GM12878 (cell line): Measurements from ENCODE around the gene DDX49. TPM values are rescaled to one million over a fixed set of nuclear protein-coding genes. Genes with fewer than 3 reads are reported as not detected.
A peak's percentile ranks its signal among the peaks of the same experiment; 100 is the strongest.

ENCODE experiments used
- ATAC-seq: fragments of 200-7000 bp; cut with Tn5 transposase; 3 replicates; pipeline ENCODE4 v1.9.1; 2020; ENCODE audit warnings: mild to moderate bottlenecking, moderate library complexity
- BruUV-seq: library from RNA; stranded (reverse); fragments of 400-500 nt; replicated peaks from 2 replicates; lab custom pipeline; 2021; lab: Mats Ljungman, UMichigan
- CTCF ChIA-PET: fragments of 300-600 bp; sonication (Branson Sonifier 250); formaldehyde crosslinking; extraction: SDS; loops from one replicate; lab custom pipeline; 2021; ENCODE audit warnings: inconsistent platforms; lab: Yijun Ruan, JAX
- POLR2A ChIA-PET: fragments of 350-600 bp; formaldehyde crosslinking; extraction: SDS; loops from one replicate; lab custom pipeline; 2021; ENCODE audit warnings: inconsistent platforms; lab: Charles Lee
- RAD21 ChIA-PET: fragments of 300-600 bp; sonication (Branson Sonifier 250); formaldehyde crosslinking; loops from one replicate; lab custom pipeline; 2023; ENCODE audit warnings: antibody characterized with exemption; ENCODE audit not compliant: unreplicated experiment; lab: Charles Lee
- SMC1A ChIA-PET: fragments of 300-600 bp; sonication (Branson Sonifier 250); formaldehyde crosslinking; loops from one replicate; lab custom pipeline; 2023; ENCODE audit not compliant: unreplicated experiment, uncharacterized antibody; lab: Charles Lee
- DNase-seq: peaks from one replicate; pipeline ENCODE4 v3.0.0-alpha.2; 2011; ENCODE audit warnings: low read depth, low spot score
- FAIRE-seq: peaks from 3 replicates; lab custom pipeline; 2011; peaks lifted over from hg19 to GRCh38; lab: Jason Lieb, UNC
- H2AFZ ChIP-seq: 2 replicates; pipeline ENCODE4 v1.6.0; 2011; ENCODE audit warnings: low read depth, low read length, control low read depth; ENCODE audit not compliant: control insufficient read depth
- H3K27ac ChIP-seq: 2 replicates; pipeline ENCODE4 v1.5.1; 2011; ENCODE audit warnings: control low read depth; ENCODE audit not compliant: control insufficient read depth, insufficient read depth
- H3K27me3 ChIP-seq, 2 experiments: replicated peaks in 1 of 2; 2 replicates each; pipeline versions ENCODE4 v1.6.0 to v1.6.1; 2011; ENCODE audit warnings: low read length in 1 of 2; ENCODE audit not compliant: control insufficient read depth in 2 of 2, insufficient read depth in 2 of 2
- H3K36me3 ChIP-seq, 2 experiments: 2 replicates each; pipeline ENCODE4 v1.5.1; 2011; ENCODE audit warnings: low read length in 1 of 2; ENCODE audit not compliant: control insufficient read depth in 2 of 2, insufficient read depth in 2 of 2
- H3K4me1 ChIP-seq: 2 replicates; pipeline ENCODE4 v1.6.1; 2011; ENCODE audit warnings: mild to moderate bottlenecking, low read length, moderate library complexity, mixed read lengths; ENCODE audit not compliant: control insufficient read depth, insufficient read depth
- H3K4me2 ChIP-seq: 2 replicates; pipeline ENCODE4 v1.6.0; 2011; ENCODE audit warnings: control low read depth; ENCODE audit not compliant: control insufficient read depth, insufficient read depth
- H3K4me3 ChIP-seq: fragments of 200-600 bp; sonication (generic); 2 replicates; pipeline ENCODE4 v1.5.1; 2016
- H3K79me2 ChIP-seq: 2 replicates; pipeline ENCODE4 v1.6.0; 2011; ENCODE audit warnings: low read length; ENCODE audit not compliant: control insufficient read depth, insufficient read depth
- H3K9ac ChIP-seq: 2 replicates; pipeline ENCODE4 v1.8.0; 2011; ENCODE audit warnings: low read length, control low read depth, mixed read lengths; ENCODE audit not compliant: control insufficient read depth, insufficient read depth
- H3K9me3 ChIP-seq: replicated peaks from 3 replicates; pipeline ENCODE4 v1.5.1; 2011; ENCODE audit warnings: mild to moderate bottlenecking, low read length; ENCODE audit not compliant: control insufficient read depth, insufficient read depth
- H4K20me1 ChIP-seq: 2 replicates; pipeline ENCODE4 v1.6.0; 2011; ENCODE audit not compliant: control insufficient read depth, insufficient read depth
- ASH2L ChIP-seq: fragments of 300-600, 200-600 bp; sonication (generic); IDR thresholded peaks from 2 replicates; pipeline ENCODE4 v1.6.1; 2017; ENCODE audit warnings: low read depth, mild to moderate bottlenecking, borderline replicate concordance
- BACH1 ChIP-seq: fragments of 450-650 bp; IDR thresholded peaks from 2 replicates; pipeline ENCODE4 v1.6.1; 2017; ENCODE audit warnings: mild to moderate bottlenecking, borderline replicate concordance
- DPF2 ChIP-seq: fragments of 450-650 bp; IDR thresholded peaks from 2 replicates; pipeline ENCODE4 v1.6.1; 2017; ENCODE audit warnings: mild to moderate bottlenecking
- FOS ChIP-seq: IDR thresholded peaks from 3 replicates; pipeline ENCODE4 v1.6.1; 2011; ENCODE audit warnings: borderline replicate concordance; ENCODE audit not compliant: insufficient read length; ENCODE audit errors: extremely low read depth
- HDAC2 ChIP-seq: fragments of 200-600 bp; sonication (generic); IDR thresholded peaks from 2 replicates; pipeline ENCODE4 v1.6.1; 2017
- JUNB ChIP-seq: IDR thresholded peaks from 2 replicates; pipeline ENCODE4 v1.6.1; 2016; ENCODE audit warnings: antibody characterized with exemption, mild to moderate bottlenecking
- NFYA ChIP-seq: IDR thresholded peaks from 2 replicates; pipeline ENCODE4 v1.6.1; 2011; ENCODE audit warnings: low read depth, mild to moderate bottlenecking, low read length, improper control_type of control experiment, borderline replicate concordance
- NR2F1 ChIP-seq: fragments of 450-650 bp; conservative IDR thresholded peaks from 2 replicates; pipeline ENCODE4 v1.6.1; 2017; ENCODE audit warnings: mild to moderate bottlenecking
- SMARCA5 ChIP-seq: fragments of 450-650 bp; IDR thresholded peaks from 2 replicates; pipeline ENCODE4 v1.6.1; 2017; ENCODE audit warnings: mild to moderate bottlenecking
- TCF3 ChIP-seq: IDR thresholded peaks from 2 replicates; pipeline ENCODE4 v1.6.1; 2012; ENCODE audit warnings: low read depth, mild to moderate bottlenecking, low read length, borderline replicate concordance; ENCODE audit not compliant: insufficient read depth
- WRNIP1 ChIP-seq: IDR thresholded peaks from 2 replicates; pipeline ENCODE4 v1.6.1; 2011; ENCODE audit warnings: low read depth, low read length, improper control_type of control experiment, borderline replicate concordance
- ZNF217 ChIP-seq: fragments of 450-650 bp; IDR thresholded peaks from 2 replicates; pipeline ENCODE4 v1.6.1; 2017; ENCODE audit warnings: antibody characterized with exemption, mild to moderate bottlenecking
- WGBS: methylation state at CpG from one replicate; pipeline ENCODE4 v1.1.6; 2016; ENCODE audit warnings: low lambda C conversion rate; ENCODE audit not compliant: insufficient replicate concordance, insufficient coverage; ENCODE audit errors: missing lambda C conversion rate; 5-methylcytosine and 5-hydroxymethylcytosine counted together
- in situ Hi-C: fragments of 300-500 bp; cut with MboI; formaldehyde crosslinking; loops from 9 replicates; pipeline ENCODE4 v1.14.3; 2018; ENCODE audit warnings: mixed read lengths
- intact Hi-C: fragments of 100-400 bp; cut with micrococcal nuclease; formaldehyde crosslinking; loops from one replicate; pipeline ENCODE4 v1.14.2; 2022; ENCODE audit not compliant: unreplicated experiment
- polyA plus RNA-seq, 11 experiments: library from polyadenylated mRNA; depleted of rRNA in 4 of 11; unstranded in 6 of 11; stranded (reverse) in 5 of 11; fragments of >200 nt; fragmentation: Nextera tagmentation in 4 of 11; fragmentation: Illumina TruSeq in 1 of 11; extraction: Ambion mirVana in 4 of 11; extraction: Trizol in 1 of 11; gene quantifications; 1 replicate in 1 of 11; 2 replicates in 10 of 11; pipeline versions ENCODE4 v1.2.1 to v1.2.3, GENCODE V29; 2011 to 2016; ENCODE audit warnings: inconsistent platforms in 2 of 11, missing spikeins in 2 of 11, low read depth in 1 of 11
- total RNA-seq, 4 experiments: library from RNA; depleted of rRNA in 3 of 4; stranded (reverse); fragments of >200 nt in 3 of 4; fragmentation: Illumina TruSeq in 1 of 4; extraction: Trizol in 1 of 4; gene quantifications; 2 replicates each; pipeline versions ENCODE4 v1.2.1 to v1.2.3, GENCODE V29; 2013 to 2021
- TF ChIP-seq, protein P1 (sequence below): fragments of 450-650 bp; IDR thresholded peaks from 2 replicates; pipeline ENCODE4 v1.6.1; 2016; ENCODE audit warnings: mild to moderate bottlenecking, moderate library complexity, borderline replicate concordance

The DDX49 gene
- total and polyA plus RNA-seq, 10 of the 15 experiments (the other 5 are each of a cell fraction or from before 2014, with no cell fraction given): 0.58 to 102 (median 48.1) TPM

DNA sequence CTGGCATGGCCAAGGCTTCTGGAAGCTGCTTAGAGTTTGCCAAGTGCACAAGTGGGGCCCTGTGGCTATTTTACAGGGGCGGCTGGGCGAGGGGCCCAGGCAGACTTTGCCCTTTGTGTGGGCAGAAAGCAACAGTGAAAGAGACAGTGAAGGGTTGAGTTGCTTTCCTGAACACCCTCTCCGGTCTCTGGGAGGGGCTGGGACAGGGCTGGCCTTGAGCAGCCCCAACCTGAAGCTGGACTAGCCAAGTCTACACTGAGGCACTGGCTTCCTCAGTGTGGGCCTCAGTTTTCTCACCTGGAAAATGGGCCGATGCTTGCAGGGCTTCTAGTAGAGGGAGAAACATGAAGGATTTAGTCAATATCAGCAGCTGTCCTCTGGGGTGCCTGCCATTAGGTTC, 23.9 kb downstream of the DDX49 start:
- intact Hi-C loops (no loop called here), in situ Hi-C loops (no loop called here)
- ChIA-PET SMC1A (interaction anchor here (1.2 to 1.6 kb wide), 3 partner anchors 10 to 25 kb away, joined by 3 to 8 read pairs (median 3); partner anchors contain the start of genes COPE and DDX49), POLR2A (interaction anchor here (1.4 kb wide), 1 partner anchor 24 kb away, joined by 4 read pairs; the partner anchor contains the start of genes COPE and DDX49), CTCF (interaction anchor here (0.6 to 1.2 kb wide), 2 partner anchors 44 to 1677 kb away, joined by 3 to 4 read pairs; no protein-coding TSS in a partner anchor), RAD21 (no interaction called here)
- DNase-seq (no peak), ATAC-seq (peak; percentile 35), FAIRE-seq (no peak)
- no peaks in the 10 kb centered on the region for H3K36me3 ChIP-seq
- H3K27me3 ChIP-seq: peaks cover 1 to 2% of the 10 kb centered on the region in 2 experiments
- H3K4me1 ChIP-seq: peaks cover 10% of the 10 kb centered on the region
- H4K20me1 ChIP-seq: no peaks in the 10 kb centered on the region
- no peaks in the 10 kb centered on the region for H3K9me3 ChIP-seq
- H3K4me2 ChIP-seq: no peak overlapping the region
- no peak overlapping the region for H2AFZ ChIP-seq
- H3K27ac ChIP-seq: no peak overlapping the region
- BruUV-seq: no TSS peak
- 34% methylated on average over 4 of the region's 4 CpGs for WGBS
- TF ChIP-seq NFYA (no peak), SMARCA5 (peak; percentile 61; the same call in 1 of the 2 replicates), DPF2 (0 out of 2 replicates have a peak, but pooled peaks have one; percentile 18), HDAC2 (no peak), ZNF217 (peak; percentile 32; the same call in 1 of the 2 replicates)
- H3K9ac ChIP-seq: no peak overlapping the region
- H3K79me2 ChIP-seq: no peaks in the 10 kb centered on the region
- H3K4me3 ChIP-seq: no peak overlapping the region

DNA sequence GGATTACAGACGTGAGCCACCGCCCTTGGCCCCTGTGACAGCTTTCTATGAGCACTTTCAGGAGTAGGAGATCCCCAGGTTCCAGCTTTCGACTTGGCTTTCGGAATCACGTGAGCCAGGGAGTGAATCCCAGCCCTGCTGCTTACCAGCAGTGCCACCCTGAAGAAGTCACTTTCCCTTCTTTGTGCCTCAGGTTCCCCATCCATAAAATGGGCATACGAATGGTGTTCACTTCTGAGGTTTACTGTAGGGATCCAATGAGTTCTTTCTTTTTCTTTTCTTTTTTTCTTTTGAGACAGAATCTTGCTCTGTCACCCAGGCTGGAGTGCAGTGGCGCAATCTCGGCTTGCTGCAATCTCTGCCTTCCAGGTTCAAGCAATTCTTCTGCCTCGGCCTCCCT, 25.8 kb downstream of the DDX49 start:
- H3K4me2 ChIP-seq: no peak overlapping the region
- POLR2A ChIA-PET: no interaction called here
- 80% methylated on average over 9 of the region's 9 CpGs for WGBS
- SMC1A ChIA-PET: interaction anchor here (1.6 kb wide), 1 partner anchor 26 kb away, joined by 8 read pairs; the partner anchor contains the start of genes COPE and DDX49
- H4K20me1 ChIP-seq: no peaks in the 10 kb centered on the region
- in situ Hi-C loops (no loop called here), intact Hi-C loops (no loop called here)
- H3K36me3 ChIP-seq: no peaks in the 10 kb centered on the region
- no peaks in the 10 kb centered on the region for H3K79me2 ChIP-seq
- H3K27me3 ChIP-seq: peaks cover 1 to 2% of the 10 kb centered on the region in 2 experiments; a peak in 3 of 4 replicates
- H3K4me3 ChIP-seq: no peak overlapping the region
- FAIRE-seq: no peak
- DNase-seq: no peak
- ATAC-seq: no peak
- no peak overlapping the region for H2AFZ ChIP-seq
- RAD21 ChIA-PET: interaction anchor here (1.0 kb wide), 1 partner anchor 21 kb away, joined by 3 read pairs; no protein-coding TSS in a partner anchor
- CTCF ChIA-PET: no interaction called here
- no TSS peak for BruUV-seq
- no peak overlapping the region for H3K27ac ChIP-seq
- H3K9me3 ChIP-seq: no peaks in the 10 kb centered on the region
- peaks cover 14% of the 10 kb centered on the region for H3K4me1 ChIP-seq
- no peak overlapping the region for H3K9ac ChIP-seq
- TF ChIP-seq NR2F1 (no peak), WRNIP1 (no peak), BACH1 (no peak), JUNB (no peak), ASH2L (no peak), FOS (no peak), TCF3 (no peak)
- TF ChIP-seq, protein P1, sequence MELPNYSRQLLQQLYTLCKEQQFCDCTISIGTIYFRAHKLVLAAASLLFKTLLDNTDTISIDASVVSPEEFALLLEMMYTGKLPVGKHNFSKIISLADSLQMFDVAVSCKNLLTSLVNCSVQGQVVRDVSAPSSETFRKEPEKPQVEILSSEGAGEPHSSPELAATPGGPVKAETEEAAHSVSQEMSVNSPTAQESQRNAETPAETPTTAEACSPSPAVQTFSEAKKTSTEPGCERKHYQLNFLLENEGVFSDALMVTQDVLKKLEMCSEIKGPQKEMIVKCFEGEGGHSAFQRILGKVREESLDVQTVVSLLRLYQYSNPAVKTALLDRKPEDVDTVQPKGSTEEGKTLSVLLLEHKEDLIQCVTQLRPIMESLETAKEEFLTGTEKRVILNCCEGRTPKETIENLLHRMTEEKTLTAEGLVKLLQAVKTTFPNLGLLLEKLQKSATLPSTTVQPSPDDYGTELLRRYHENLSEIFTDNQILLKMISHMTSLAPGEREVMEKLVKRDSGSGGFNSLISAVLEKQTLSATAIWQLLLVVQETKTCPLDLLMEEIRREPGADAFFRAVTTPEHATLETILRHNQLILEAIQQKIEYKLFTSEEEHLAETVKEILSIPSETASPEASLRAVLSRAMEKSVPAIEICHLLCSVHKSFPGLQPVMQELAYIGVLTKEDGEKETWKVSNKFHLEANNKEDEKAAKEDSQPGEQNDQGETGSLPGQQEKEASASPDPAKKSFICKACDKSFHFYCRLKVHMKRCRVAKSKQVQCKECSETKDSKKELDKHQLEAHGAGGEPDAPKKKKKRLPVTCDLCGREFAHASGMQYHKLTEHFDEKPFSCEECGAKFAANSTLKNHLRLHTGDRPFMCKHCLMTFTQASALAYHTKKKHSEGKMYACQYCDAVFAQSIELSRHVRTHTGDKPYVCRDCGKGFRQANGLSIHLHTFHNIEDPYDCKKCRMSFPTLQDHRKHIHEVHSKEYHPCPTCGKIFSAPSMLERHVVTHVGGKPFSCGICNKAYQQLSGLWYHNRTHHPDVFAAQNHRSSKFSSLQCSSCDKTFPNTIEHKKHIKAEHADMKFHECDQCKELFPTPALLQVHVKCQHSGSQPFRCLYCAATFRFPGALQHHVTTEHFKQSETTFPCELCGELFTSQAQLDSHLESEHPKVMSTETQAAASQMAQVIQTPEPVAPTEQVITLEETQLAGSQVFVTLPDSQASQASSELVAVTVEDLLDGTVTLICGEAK: no peak
